Endothelial cell of umbilical vein (primary cell): Measurements from ENCODE around the gene FSD1.

Experiments used
- GATA2 ChIP-seq: IDR thresholded peaks from 2 replicates; pipeline ENCODE4 v1.7.0; 2011; ENCODE audit warnings: low read depth, mild to moderate bottlenecking, moderate library complexity, mixed read lengths, low read length; ENCODE audit not compliant: insufficient read length, insufficient read depth
- POLR2A ChIP-seq: IDR thresholded peaks from 2 replicates; pipeline ENCODE4 v1.6.1; 2012; ENCODE audit warnings: low read depth, mild to moderate bottlenecking, control low read depth, low read length
- TF ChIP-seq, protein P1 (sequence below), 2 donors: IDR thresholded peaks; 1 replicate in 1 of 2; 2 replicates in 1 of 2; pipeline ENCODE4 v1.5.1; 2011; ENCODE audit warnings: low read length in 2 of 2, mild to moderate bottlenecking in 2 of 2, moderate library complexity in 2 of 2, control low read depth in 1 of 2, inconsistent platforms in 1 of 2, low read depth in 1 of 2; ENCODE audit not compliant: insufficient read depth in 1 of 2; ENCODE audit errors: extremely low read depth in 1 of 2

- TF ChIP-seq, protein P1, sequence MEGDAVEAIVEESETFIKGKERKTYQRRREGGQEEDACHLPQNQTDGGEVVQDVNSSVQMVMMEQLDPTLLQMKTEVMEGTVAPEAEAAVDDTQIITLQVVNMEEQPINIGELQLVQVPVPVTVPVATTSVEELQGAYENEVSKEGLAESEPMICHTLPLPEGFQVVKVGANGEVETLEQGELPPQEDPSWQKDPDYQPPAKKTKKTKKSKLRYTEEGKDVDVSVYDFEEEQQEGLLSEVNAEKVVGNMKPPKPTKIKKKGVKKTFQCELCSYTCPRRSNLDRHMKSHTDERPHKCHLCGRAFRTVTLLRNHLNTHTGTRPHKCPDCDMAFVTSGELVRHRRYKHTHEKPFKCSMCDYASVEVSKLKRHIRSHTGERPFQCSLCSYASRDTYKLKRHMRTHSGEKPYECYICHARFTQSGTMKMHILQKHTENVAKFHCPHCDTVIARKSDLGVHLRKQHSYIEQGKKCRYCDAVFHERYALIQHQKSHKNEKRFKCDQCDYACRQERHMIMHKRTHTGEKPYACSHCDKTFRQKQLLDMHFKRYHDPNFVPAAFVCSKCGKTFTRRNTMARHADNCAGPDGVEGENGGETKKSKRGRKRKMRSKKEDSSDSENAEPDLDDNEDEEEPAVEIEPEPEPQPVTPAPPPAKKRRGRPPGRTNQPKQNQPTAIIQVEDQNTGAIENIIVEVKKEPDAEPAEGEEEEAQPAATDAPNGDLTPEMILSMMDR (IDR thresholded peaks at IDR 0.05; ENCODE audit: extremely low read depth in 1 of 2, insufficient read depth in 1 of 2, low read depth in 1 of 2, low read length in 2 of 2), result no peak
- TF ChIP-seq POLR2A (no peak), GATA2 (no peak)
Measured at GRCh38 chr19:4359627-4360000, 55.2 kb downstream of the FSD1 start.
